ENCODE data around the gene PRKCI.
A peak's percentile ranks its signal among the peaks of the same experiment; 100 is the strongest.

PRKCI gene

GRCh38 chr3:170278627-170279026 is 56.4 kb downstream of the PRKCI start:
- H3K4me3 ChIP-seq (ENCODE audit: low read depth, low read length), result no peak overlapping the region
- DNase-seq (ENCODE audit: low read depth), result no peak
- TF ChIP-seq, protein P1, sequence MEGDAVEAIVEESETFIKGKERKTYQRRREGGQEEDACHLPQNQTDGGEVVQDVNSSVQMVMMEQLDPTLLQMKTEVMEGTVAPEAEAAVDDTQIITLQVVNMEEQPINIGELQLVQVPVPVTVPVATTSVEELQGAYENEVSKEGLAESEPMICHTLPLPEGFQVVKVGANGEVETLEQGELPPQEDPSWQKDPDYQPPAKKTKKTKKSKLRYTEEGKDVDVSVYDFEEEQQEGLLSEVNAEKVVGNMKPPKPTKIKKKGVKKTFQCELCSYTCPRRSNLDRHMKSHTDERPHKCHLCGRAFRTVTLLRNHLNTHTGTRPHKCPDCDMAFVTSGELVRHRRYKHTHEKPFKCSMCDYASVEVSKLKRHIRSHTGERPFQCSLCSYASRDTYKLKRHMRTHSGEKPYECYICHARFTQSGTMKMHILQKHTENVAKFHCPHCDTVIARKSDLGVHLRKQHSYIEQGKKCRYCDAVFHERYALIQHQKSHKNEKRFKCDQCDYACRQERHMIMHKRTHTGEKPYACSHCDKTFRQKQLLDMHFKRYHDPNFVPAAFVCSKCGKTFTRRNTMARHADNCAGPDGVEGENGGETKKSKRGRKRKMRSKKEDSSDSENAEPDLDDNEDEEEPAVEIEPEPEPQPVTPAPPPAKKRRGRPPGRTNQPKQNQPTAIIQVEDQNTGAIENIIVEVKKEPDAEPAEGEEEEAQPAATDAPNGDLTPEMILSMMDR (IDR thresholded peaks at IDR 0.05; ENCODE audit: control insufficient read depth, extremely low read depth, insufficient read depth), result no peak

GRCh38 chr3:170290194-170290593 is 68.0 kb downstream of the PRKCI start:
- no peak overlapping the region for H3K4me3 ChIP-seq (ENCODE audit: low read depth, low read length)
- peak; percentile 76 for DNase-seq (ENCODE audit: low read depth)
- TF ChIP-seq, protein P1 (IDR thresholded peaks at IDR 0.05; ENCODE audit: control insufficient read depth, extremely low read depth, insufficient read depth), result no peak

- TF ChIP-seq, protein P1 (IDR thresholded peaks at IDR 0.05; ENCODE audit: control insufficient read depth, extremely low read depth, insufficient read depth), result no peak
- DNase-seq (ENCODE audit: low read depth), result no peak
- H3K4me3 ChIP-seq (ENCODE audit: low read depth, low read length), result no peak overlapping the region
Measured at GRCh38 chr3:170295586-170295985, 73.4 kb downstream of the PRKCI start.

- no peak for DNase-seq (ENCODE audit: low read depth)
- H3K4me3 ChIP-seq (ENCODE audit: low read depth, low read length), result no peak overlapping the region
- TF ChIP-seq, protein P1 (IDR thresholded peaks at IDR 0.05; ENCODE audit: control insufficient read depth, extremely low read depth, insufficient read depth), result no peak
Measured at GRCh38 chr3:170296703-170297102, 74.5 kb downstream of the PRKCI start.

DNA sequence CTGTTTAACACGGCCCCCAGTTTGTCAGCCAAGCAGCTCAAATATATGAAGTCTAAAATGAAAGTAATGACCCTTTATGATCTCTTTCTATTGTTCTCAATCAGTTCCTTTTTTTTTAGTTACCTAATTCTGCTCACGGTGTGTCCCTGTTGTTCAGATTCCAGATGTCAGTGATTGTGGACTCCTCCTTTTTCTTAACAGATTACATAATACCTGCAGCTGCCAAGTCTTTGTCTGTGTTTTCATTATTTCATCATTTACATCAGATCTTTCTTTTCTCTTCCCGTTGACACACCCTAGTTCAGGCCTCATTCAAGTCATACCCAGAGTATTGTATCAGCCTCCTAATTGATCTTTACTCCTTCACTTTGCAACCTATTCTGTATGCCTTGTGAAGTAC is 79.2 kb downstream of the PRKCI start:
- TF ChIP-seq, protein P1 (IDR thresholded peaks at IDR 0.05; ENCODE audit: control insufficient read depth, extremely low read depth, insufficient read depth), result no peak
- DNase-seq (ENCODE audit: low read depth), result no peak
- no peak overlapping the region for H3K4me3 ChIP-seq (ENCODE audit: low read depth, low read length)

DNA sequence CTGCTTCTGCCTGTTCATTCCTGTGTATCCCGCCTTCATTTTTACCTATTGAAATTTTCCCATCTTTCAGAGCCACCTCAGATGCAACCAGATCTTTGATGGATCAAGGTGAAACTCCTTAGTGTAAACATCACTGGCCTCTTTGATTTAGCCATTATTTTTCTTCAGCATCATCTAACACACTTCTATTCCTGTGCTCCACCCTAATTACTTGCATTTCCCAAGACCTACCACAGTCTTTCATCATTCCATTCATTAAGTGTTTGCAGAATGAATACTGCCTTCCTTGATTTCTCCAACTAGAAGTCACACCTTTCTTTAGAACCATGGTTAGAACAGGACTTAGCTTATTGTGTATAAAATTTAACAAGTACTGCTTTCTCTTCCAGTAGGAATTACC is 79.8 kb downstream of the PRKCI start:
- TF ChIP-seq, protein P1 (IDR thresholded peaks at IDR 0.05; ENCODE audit: control insufficient read depth, extremely low read depth, insufficient read depth), result no peak
- H3K4me3 ChIP-seq (ENCODE audit: low read depth, low read length), result no peak overlapping the region
- DNase-seq (ENCODE audit: low read depth), result no peak

DNA sequence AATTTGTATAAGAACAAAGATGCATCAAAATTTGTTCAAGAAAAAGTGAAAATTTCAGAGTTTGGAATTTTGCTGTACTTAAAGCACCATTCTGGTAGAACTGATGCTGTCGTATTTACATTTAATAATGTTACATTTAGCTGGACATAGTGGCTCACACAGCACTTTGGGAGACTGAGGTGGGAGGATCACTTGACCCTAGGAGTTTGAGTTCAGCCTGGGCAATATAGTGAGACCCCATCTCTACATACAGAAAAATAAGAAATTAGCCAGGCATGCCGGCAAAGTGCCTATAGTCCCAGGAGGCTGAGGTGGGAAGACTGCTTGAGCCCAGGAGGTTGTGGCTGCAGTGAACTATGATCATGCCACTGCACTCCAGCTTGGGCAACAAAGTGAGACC is 83.8 kb downstream of the PRKCI start:
- TF ChIP-seq, protein P1 (IDR thresholded peaks at IDR 0.05; ENCODE audit: control insufficient read depth, extremely low read depth, insufficient read depth), result no peak
- no peak overlapping the region for H3K4me3 ChIP-seq (ENCODE audit: low read depth, low read length)
- DNase-seq (ENCODE audit: low read depth), result no peak

Measured in LNCaP clone FGC (cell line).